ENCODE results near the gene LDLRAD3. TPM values are rescaled to one million over a fixed set of nuclear protein-coding genes. Genes with fewer than 3 reads are reported as not detected.
A peak's percentile ranks its signal among the peaks of the same experiment; 100 is the strongest.

LDLRAD3 gene
- total RNA-seq, 1 donor from 2014 or later: 39.1 TPM

GRCh38 chr11:36101466-36101865 lies 157.6 kb downstream of the LDLRAD3 start:
- DNase-seq (ENCODE audit: low spot score in 2 of 2, unreplicated experiment in 2 of 2): no peak
- TF ChIP-seq CTCF (IDR thresholded peaks at IDR 0.05; ENCODE audit: unreplicated experiment): no peak
- Mint-ChIP-seq H3K36me3 (peaks cover 40% of the 10 kb centered on the region), H3K27ac (no peak overlapping the region), H3K9me3 (no peaks in the 10 kb centered on the region), H3K4me3 (no peak overlapping the region), H3K4me1 (peaks cover 23% of the 10 kb centered on the region), H3K27me3 (ENCODE audit: low read depth) (no peaks in the 10 kb centered on the region)

DNA sequence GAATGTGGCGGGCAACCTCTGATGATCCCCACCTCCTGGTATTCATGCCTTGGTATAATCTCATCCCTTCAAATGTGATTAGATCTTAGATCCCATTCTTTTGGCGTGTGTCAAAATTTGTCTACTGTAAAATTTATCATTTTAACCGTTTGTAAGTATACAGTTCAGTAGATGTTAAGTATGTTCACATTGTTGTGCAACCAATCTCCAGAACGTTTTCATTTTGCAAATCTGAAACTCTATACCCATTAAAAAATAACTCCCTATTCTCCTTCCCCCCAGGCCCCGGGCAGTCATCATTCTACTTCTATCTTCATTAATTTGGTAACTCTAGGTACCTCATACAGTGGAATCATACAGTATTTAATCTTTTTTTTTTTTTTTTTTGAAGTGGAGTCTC lies 159.0 kb downstream of the LDLRAD3 start:
- no peak overlapping the region for H3K27ac Mint-ChIP-seq
- no peaks in the 10 kb centered on the region for H3K27me3 Mint-ChIP-seq (ENCODE audit: low read depth)
- no peak for TF ChIP-seq CTCF (IDR thresholded peaks at IDR 0.05; ENCODE audit: unreplicated experiment)
- no peaks in the 10 kb centered on the region for H3K9me3 Mint-ChIP-seq
- no peak overlapping the region for H3K4me3 Mint-ChIP-seq
- peaks cover 21% of the 10 kb centered on the region for H3K4me1 Mint-ChIP-seq
- H3K36me3 Mint-ChIP-seq: peaks cover 38% of the 10 kb centered on the region
- DNase-seq (ENCODE audit: low spot score in 2 of 2, unreplicated experiment in 2 of 2): no peak

GRCh38 chr11:36103933-36104530 lies 160.2 kb downstream of the LDLRAD3 start:
- peaks cover 24% of the 10 kb centered on the region for H3K4me1 Mint-ChIP-seq
- H3K27ac Mint-ChIP-seq: no peak overlapping the region

GRCh38 chr11:36104660-36104992 lies 160.8 kb downstream of the LDLRAD3 start:
- no peak for DNase-seq (ENCODE audit: low spot score in 2 of 2, unreplicated experiment in 2 of 2)
- H3K4me1 Mint-ChIP-seq: peaks cover 29% of the 10 kb centered on the region
- peak overlapping the region; percentile 70 for H3K27ac Mint-ChIP-seq
- H3K4me3 Mint-ChIP-seq: no peak overlapping the region
- no peaks in the 10 kb centered on the region for H3K9me3 Mint-ChIP-seq
- TF ChIP-seq CTCF (IDR thresholded peaks at IDR 0.05; ENCODE audit: unreplicated experiment): no peak
- H3K36me3 Mint-ChIP-seq: peaks cover 31% of the 10 kb centered on the region
- H3K27me3 Mint-ChIP-seq (ENCODE audit: low read depth): no peaks in the 10 kb centered on the region

More at GRCh38 chr11:36103933-36104530, 160.2 kb downstream of the LDLRAD3 start:
- no peak for TF ChIP-seq CTCF (IDR thresholded peaks at IDR 0.05; ENCODE audit: unreplicated experiment)
- no peak for DNase-seq (ENCODE audit: low spot score in 2 of 2, unreplicated experiment in 2 of 2)
- Mint-ChIP-seq H3K27me3 (ENCODE audit: low read depth) (no peaks in the 10 kb centered on the region), H3K9me3 (no peaks in the 10 kb centered on the region), H3K4me3 (no peak overlapping the region), H3K36me3 (peaks cover 35% of the 10 kb centered on the region)

DNA sequence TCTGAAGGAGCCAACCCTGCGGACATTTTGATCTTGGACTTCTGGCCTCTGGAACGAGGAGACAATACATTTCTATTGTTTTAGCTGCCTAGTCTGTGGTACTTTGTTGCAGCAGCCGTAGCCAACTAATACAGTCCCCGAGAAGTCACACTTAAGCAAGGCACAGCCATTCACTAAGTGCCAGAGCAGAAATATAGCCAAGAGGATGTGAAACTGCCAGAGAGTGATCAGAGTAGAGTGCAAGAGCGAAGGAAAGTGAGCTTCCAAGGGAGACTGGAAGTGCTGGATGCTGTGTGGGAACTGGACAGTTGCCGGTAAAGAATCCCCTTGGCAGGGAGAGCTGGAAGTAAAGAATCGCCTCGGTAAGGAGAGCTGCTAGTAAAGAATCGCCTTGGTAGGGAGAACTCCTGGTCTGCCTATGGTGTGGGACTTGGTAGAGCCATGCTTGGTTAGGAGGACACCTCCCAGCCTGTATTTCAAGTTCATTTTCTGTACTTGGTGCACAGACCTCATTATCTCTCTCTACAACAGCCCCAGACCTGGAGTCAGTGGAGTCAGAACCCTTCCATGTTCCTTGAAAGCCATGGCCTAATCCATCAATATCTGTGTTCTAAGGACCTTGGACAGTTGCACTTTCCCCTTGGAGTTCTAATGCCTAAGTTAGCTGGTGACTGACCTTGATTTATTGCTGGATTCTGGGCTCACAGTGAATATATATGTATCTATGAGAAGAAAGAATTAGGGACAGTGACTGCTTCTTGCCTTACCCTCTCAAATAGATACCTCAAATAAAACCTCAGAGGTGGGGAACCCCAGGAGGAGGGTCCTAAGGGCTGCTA lies 162.1 kb downstream of the LDLRAD3 start:
- Mint-ChIP-seq H3K27me3 (ENCODE audit: low read depth) (no peaks in the 10 kb centered on the region), H3K9me3 (no peaks in the 10 kb centered on the region), H3K4me3 (no peak overlapping the region), H3K4me1 (peaks cover 42% of the 10 kb centered on the region), H3K36me3 (peaks cover 21% of the 10 kb centered on the region), H3K27ac (no peak overlapping the region)
- no peak for TF ChIP-seq CTCF (IDR thresholded peaks at IDR 0.05; ENCODE audit: unreplicated experiment)
- DNase-seq (ENCODE audit: low spot score in 2 of 2, unreplicated experiment in 2 of 2): no peak
